AG09309 (cell line): ENCODE results near the gene TMEM163.

Experiments
- DNase-seq: peaks from one replicate; pipeline ENCODE4 v3.0.0-alpha.2; 2010; ENCODE audit warnings: low read depth
- H3K4me3 ChIP-seq: 2 replicates; pipeline ENCODE4 v1.5.1; 2011; ENCODE audit warnings: mild to moderate bottlenecking, low read depth, low read length, moderate library complexity; ENCODE audit not compliant: control insufficient read depth
- TF ChIP-seq, protein P1 (sequence below): IDR thresholded peaks from 2 replicates; pipeline ENCODE4 v1.5.1; 2011; ENCODE audit warnings: mild to moderate bottlenecking, low read depth, low read length, inconsistent platforms; ENCODE audit not compliant: insufficient read depth, control insufficient read depth; ENCODE audit errors: missing control alignments

Gene TMEM163

DNA sequence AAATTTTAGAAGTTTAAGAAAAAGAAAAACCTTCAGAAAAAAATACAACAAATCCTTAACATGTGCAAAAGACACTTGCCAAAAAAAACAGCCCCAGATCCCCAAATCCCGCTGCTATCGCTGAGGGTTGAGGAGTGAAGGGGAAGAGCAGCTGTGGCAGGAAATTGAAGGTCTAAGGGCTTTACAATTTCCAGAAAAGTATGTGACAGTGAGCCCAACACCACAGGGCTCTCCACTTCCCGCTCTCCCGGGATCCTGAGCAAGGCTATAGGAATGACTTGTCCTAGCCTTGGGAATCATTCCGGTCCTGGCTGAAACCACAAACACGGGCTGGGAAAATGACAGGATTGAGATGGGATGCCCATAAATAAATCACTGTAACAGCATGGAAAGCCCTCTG, 191.4 kb downstream of the TMEM163 start:
- no peak for DNase-seq
- no peak overlapping the region for H3K4me3 ChIP-seq
- TF ChIP-seq, protein P1, sequence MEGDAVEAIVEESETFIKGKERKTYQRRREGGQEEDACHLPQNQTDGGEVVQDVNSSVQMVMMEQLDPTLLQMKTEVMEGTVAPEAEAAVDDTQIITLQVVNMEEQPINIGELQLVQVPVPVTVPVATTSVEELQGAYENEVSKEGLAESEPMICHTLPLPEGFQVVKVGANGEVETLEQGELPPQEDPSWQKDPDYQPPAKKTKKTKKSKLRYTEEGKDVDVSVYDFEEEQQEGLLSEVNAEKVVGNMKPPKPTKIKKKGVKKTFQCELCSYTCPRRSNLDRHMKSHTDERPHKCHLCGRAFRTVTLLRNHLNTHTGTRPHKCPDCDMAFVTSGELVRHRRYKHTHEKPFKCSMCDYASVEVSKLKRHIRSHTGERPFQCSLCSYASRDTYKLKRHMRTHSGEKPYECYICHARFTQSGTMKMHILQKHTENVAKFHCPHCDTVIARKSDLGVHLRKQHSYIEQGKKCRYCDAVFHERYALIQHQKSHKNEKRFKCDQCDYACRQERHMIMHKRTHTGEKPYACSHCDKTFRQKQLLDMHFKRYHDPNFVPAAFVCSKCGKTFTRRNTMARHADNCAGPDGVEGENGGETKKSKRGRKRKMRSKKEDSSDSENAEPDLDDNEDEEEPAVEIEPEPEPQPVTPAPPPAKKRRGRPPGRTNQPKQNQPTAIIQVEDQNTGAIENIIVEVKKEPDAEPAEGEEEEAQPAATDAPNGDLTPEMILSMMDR: no peak

DNA sequence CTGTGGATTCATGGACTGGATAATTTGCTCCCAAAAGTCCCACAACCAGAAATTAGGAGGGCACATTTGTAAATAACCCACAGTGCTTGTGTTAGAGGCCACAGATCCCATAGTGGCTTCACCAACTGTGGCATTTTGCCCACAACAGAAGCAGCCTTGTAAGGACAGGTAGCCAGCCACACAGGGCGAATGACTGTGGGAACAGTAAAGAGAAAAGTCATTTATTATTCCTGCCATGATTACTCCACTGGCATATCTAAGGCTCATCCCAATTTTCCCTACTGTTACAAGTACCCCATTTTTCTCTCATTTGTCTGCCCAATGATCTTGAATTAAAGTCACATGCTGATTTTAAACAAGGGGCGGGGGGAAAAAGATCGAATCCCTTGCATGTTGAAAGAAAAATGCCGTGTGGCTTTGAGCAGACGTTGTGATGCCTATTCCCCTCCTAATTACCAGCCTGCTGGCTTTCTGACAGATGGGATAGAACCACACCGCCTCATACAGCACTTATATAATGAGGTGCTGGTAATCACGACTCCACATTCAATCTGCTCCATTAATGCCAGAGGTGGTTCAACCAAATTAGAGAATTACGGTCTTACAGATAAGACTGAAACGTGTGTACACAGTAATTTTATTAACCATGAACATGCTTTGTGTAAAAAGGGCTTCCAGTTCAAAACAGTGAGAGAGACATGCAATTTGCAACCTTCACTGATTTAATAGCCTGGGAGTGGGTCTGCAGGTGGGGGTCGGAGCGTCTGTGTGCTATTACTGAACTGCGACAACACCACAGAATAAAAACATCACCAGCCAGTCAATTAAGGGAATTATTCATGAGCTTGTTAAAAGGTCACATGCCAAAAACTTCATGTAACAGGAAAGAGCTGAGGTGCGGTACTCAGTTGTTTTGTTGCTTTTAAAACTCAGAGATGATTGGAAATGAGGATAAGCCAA, 196.0 kb downstream of the TMEM163 start:
- no peak for DNase-seq

DNA sequence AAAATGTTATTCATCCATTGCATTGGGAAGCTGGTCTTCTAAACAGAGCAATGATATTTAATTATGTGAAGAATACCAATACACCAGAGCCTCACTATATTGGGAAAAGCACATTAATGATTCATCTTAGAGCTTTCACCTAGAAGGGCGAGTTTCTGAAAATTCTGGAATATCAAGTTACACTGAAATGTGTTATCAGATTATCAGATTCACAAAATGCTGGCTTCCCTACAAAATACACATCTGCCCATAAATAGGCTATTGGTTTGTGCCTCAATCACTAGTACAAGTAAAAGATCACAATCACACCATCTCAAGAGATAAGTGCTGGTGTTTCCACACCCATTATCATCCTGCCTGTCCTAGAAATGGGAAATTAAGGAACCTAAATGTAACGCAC, 200.7 kb downstream of the TMEM163 start:
- DNase-seq: no peak
- no peak overlapping the region for H3K4me3 ChIP-seq
- TF ChIP-seq, protein P1: no peak

More for the DNA sequence above, 196.0 kb downstream of the TMEM163 start:
- TF ChIP-seq, protein P1: no peak
- no peak overlapping the region for H3K4me3 ChIP-seq

DNA sequence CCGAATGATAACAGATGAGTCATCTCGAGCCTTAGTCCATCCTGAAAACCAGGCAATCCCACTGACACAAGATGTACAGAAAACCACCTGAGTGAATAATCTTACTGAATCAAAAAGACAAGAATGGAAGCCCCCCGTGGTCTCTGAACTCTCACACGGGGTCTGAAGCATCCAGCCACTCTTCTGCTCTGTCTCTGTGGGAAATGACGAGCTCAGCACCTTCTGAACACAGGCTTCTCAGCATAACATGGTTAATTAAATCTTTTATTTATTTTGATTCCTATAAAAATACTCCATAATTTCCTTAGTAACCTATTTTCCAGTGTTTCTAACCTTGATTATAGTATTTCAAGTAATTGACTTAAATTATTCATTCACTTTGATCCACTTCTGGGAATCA, 203.7 kb downstream of the TMEM163 start:
- TF ChIP-seq, protein P1: no peak
- no peak for DNase-seq
- H3K4me3 ChIP-seq: no peak overlapping the region

DNA sequence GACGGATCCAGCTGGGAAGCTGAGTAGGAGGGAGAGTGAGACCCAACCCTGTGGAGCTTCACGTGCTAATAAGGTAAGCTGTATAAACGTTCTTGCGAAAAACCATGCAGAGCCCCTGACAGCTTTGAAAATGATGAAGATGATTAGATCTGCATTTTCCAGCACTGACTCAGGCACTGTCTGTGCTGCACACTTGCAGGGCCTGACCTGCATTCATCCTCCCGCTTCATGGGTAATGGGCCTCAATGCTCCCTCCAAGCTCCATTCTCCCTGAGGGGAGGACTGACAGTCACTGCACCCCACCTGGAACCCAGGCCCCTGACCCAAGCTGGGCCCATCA, 205.4 kb downstream of the TMEM163 start:
- no peak for DNase-seq
- no peak overlapping the region for H3K4me3 ChIP-seq
- TF ChIP-seq, protein P1: no peak

DNA sequence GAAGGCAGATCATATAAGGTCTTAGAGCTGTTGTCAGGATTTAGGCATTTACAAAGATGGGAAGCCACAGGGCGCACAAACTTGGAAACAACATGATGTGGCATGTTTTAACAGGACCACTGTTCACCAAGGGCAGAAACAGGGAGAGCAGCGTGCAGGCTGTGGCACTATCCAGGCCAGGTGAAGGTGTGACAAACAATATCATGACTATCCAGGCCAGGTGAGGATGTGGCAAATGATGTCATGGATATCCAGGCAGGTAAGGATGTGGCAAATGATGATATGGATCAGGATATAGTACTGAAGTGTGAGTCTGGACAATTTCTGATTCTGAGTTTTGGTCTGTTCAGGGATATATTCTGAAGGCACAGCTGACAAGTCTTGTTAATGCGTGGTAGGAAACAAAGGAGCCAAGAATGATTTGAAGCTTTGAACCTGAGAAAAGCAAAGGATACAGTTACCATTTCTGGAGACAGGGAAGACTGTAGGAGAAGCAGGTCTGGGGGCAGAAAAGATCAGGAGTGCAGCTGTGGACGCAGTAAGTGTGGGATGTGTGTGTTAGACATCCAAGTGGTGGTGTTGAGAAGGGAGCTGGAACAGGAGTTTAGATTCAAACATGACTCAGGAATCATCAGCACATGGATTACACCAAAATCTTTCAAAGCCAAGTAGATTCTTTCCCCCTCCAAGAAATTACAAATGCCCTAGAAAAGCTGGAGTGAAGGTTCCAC, 205.9 kb downstream of the TMEM163 start:
- TF ChIP-seq, protein P1: no peak
- no peak overlapping the region for H3K4me3 ChIP-seq

More for the DNA sequence above, 205.9 kb downstream of the TMEM163 start:
- no peak for DNase-seq
